ENCODE results near the gene CCDC33.

DNA sequence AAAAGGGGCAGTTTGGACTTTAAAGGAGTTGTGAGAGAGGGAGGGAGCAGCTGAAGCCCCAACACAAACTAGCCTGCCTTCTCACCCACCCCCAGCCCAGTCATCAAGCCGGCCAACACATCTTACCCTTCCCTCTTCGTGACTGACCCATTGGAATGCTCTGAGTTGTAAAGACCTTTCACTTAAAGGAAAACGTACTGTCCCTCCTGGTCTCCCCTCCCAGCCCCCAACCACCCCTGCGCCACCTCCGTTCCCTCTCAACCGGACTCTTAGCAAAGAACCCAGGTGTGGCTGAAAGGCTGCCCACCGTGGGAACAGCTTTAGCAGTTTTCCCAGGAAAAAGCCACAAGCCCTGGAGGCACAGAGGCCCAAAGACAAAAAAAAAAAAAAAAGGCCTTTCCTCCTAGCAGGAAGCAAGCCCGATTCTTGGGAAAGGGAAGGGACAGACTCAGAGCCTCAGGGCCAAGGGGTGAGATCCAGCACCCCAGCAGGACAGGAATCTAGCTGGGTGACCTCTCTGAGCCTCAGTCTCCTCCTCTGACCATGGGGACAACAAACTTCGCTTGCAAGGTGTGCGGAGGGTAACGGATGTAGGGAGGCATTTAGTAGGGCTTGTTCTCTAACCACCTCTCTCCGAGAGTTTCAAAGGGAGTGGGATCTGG, 128.9 kb downstream of the CCDC33 start:
- TF ChIP-seq CTCF (conservative IDR thresholded peaks at IDR 0.05; ENCODE audit: low read depth, low read length) (no peak), EZH2 (IDR thresholded peaks at IDR 0.05; ENCODE audit: low read length, unreplicated experiment) (no peak), EZH2phosphoT487 (IDR thresholded peaks at IDR 0.05; ENCODE audit: borderline replicate concordance, low read length) (no peak)

All from PC-3 (cell line).